SK-N-SH treated with all-trans-retinoic acid at 6 μM for 48 hours (cell line): ENCODE results near the gene MARCHF10.

Source experiments
- ATAC-seq: fragments of 200-7000 bp; cut with Tn5 transposase; 3 replicates; pipeline ENCODE4 v1.9.1; 2020; ENCODE audit warnings: mild to moderate bottlenecking, moderate library complexity
- ARNTL ChIP-seq: fragments of 450-650 bp; formaldehyde crosslinking; IDR thresholded peaks from 2 replicates; pipeline ENCODE4 v1.5.0; 2020; ENCODE audit warnings: low read depth, mild to moderate bottlenecking, moderate library complexity, borderline replicate concordance
- BACH2 ChIP-seq: fragments of 250-450 bp; sonication (Bioruptor Pico); IDR thresholded peaks from 2 replicates; pipeline ENCODE4 v1.9.0; 2021; ENCODE audit warnings: mild to moderate bottlenecking, borderline replicate concordance
- CSDC2 ChIP-seq: fragments of 250-450 bp; sonication (Bioruptor Pico); IDR thresholded peaks from 2 replicates; pipeline ENCODE4 v1.5.0; 2020; ENCODE audit warnings: mild to moderate bottlenecking, moderate library complexity
- ESRRG ChIP-seq: fragments of 250-450 bp; sonication (Bioruptor Pico); IDR thresholded peaks from 2 replicates; pipeline ENCODE4 v1.6.1; 2021; ENCODE audit warnings: mild to moderate bottlenecking
- GLIS3 ChIP-seq: fragments of 250-450 bp; sonication (Bioruptor Pico); IDR thresholded peaks from 2 replicates; pipeline ENCODE4 v1.5.0; 2020; ENCODE audit warnings: mild to moderate bottlenecking, moderate library complexity
- ISL1 ChIP-seq: fragments of 250-450 bp; sonication (Bioruptor Pico); IDR thresholded peaks from 2 replicates; pipeline ENCODE4 v2.1.2; 2022; ENCODE audit warnings: mild to moderate bottlenecking, moderate library complexity
- OSR1 ChIP-seq: fragments of 250-450 bp; sonication (Bioruptor Pico); IDR thresholded peaks from 2 replicates; pipeline ENCODE4 v1.8.0; 2022; ENCODE audit warnings: moderate library complexity, mild to moderate bottlenecking, inconsistent platforms
- PATZ1 ChIP-seq: fragments of 250-450 bp; sonication (Bioruptor Pico); IDR thresholded peaks from 2 replicates; pipeline ENCODE4 v1.8.0; 2020; ENCODE audit warnings: mild to moderate bottlenecking, moderate library complexity, borderline replicate concordance
- PPARA ChIP-seq: fragments of 250-450 bp; sonication (Bioruptor Pico); IDR thresholded peaks from 2 replicates; pipeline ENCODE4 v1.5.0; 2020; ENCODE audit warnings: mild to moderate bottlenecking, borderline replicate concordance
- RARB ChIP-seq: fragments of 250-450 bp; sonication (Bioruptor Pico); IDR thresholded peaks from 2 replicates; pipeline ENCODE4 v1.8.0; 2021; ENCODE audit warnings: mild to moderate bottlenecking, moderate library complexity
- SNAI2 ChIP-seq: fragments of 250-450 bp; sonication (Bioruptor Pico); IDR thresholded peaks from 2 replicates; pipeline ENCODE4 v1.5.0; 2020; ENCODE audit warnings: mild to moderate bottlenecking, moderate library complexity
- TCF4 ChIP-seq: fragments of 250-450 bp; sonication (Bioruptor Pico); IDR thresholded peaks from 2 replicates; pipeline ENCODE4 v1.8.0; 2021; ENCODE audit warnings: mild to moderate bottlenecking, moderate library complexity, borderline replicate concordance
- TOX ChIP-seq: fragments of 250-450 bp; sonication (Bioruptor Pico); IDR thresholded peaks from 2 replicates; pipeline ENCODE4 v1.8.0; 2021; ENCODE audit warnings: mild to moderate bottlenecking, moderate library complexity, borderline replicate concordance
- TSHZ2 ChIP-seq: fragments of 250-450 bp; sonication (Bioruptor Pico); IDR thresholded peaks from 2 replicates; pipeline ENCODE4 v1.5.0; 2020; ENCODE audit warnings: mild to moderate bottlenecking, moderate library complexity
- ZC3H10 ChIP-seq: fragments of 250-450 bp; sonication (Bioruptor Pico); IDR thresholded peaks from 2 replicates; pipeline ENCODE4 v1.5.1; 2021; ENCODE audit warnings: mild to moderate bottlenecking, moderate library complexity
- ZFP3 ChIP-seq: fragments of 250-450 bp; sonication (Bioruptor Pico); IDR thresholded peaks from 2 replicates; pipeline ENCODE4 v1.5.0; 2020; ENCODE audit warnings: mild to moderate bottlenecking, moderate library complexity
- ZFP30 ChIP-seq: fragments of 450-650 bp; formaldehyde crosslinking; IDR thresholded peaks from 2 replicates; pipeline ENCODE4 v1.5.0; 2022; ENCODE audit warnings: mild to moderate bottlenecking, moderate library complexity
- ZNF565 ChIP-seq: fragments of 450-650 bp; formaldehyde crosslinking; conservative IDR thresholded peaks from 2 replicates; pipeline ENCODE4 v1.5.0; 2020; ENCODE audit warnings: low read depth, mild to moderate bottlenecking, moderate library complexity
- ZNF70 ChIP-seq: fragments of 450-650 bp; formaldehyde crosslinking; IDR thresholded peaks from 2 replicates; pipeline ENCODE4 v1.5.0; 2020; ENCODE audit warnings: mild to moderate bottlenecking, moderate library complexity
- ZNF8 ChIP-seq: fragments of 450-650 bp; formaldehyde crosslinking; IDR thresholded peaks from 2 replicates; pipeline ENCODE4 v1.5.0; 2020; ENCODE audit warnings: mild to moderate bottlenecking, moderate library complexity
- TF ChIP-seq, protein P1 (sequence below): fragments of 250-450 bp; sonication (Bioruptor Pico); IDR thresholded peaks from 2 replicates; pipeline ENCODE4 v1.5.1; 2020; ENCODE audit warnings: low read depth, mild to moderate bottlenecking, moderate library complexity
- TF ChIP-seq, protein P2 (sequence below): fragments of 250-450 bp; sonication (Bioruptor Pico); IDR thresholded peaks from 2 replicates; pipeline ENCODE4 v1.5.1; 2021; ENCODE audit warnings: mild to moderate bottlenecking, moderate library complexity
- TF ChIP-seq, protein P3 (sequence below): fragments of 250-450 bp; sonication (Bioruptor Pico); IDR thresholded peaks from 2 replicates; pipeline ENCODE4 v1.8.0; 2021; ENCODE audit warnings: low read depth, mild to moderate bottlenecking, moderate library complexity, borderline replicate concordance

Gene MARCHF10

GRCh38 chr17:62720126-62720850, 87.8 kb downstream of the MARCHF10 start:
- TF ChIP-seq ZC3H10 (CRISPR knock-in tag) (no peak), BACH2 (no peak), OSR1 (no peak), ZNF8 (CRISPR knock-in tag) (no peak), GLIS3 (CRISPR knock-in tag) (no peak)
- no peak for ATAC-seq

DNA sequence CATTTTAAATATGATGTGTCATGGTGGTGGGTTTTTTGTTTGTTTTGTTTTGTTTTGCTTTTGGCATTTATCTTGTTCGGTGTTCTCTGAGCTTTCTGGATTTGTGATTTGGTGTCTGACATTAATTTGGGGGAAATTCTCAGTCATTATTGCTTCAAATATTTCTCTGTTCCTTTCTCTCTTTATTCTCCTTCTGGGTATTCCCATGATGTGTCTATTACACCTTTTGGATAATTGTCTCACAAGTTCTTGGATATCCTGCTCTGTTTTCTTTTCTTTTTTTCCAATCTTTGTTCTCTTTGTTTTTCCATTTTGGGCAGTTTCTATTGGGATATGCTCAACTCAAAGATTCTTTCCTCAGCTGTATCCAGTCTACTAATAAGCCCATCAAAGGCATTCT, 88.5 kb downstream of the MARCHF10 start:
- TF ChIP-seq ZNF8 (CRISPR knock-in tag), result no peak
- ATAC-seq, result no peak

- TF ChIP-seq ZNF70 (CRISPR knock-in tag) (no peak), RARB (CRISPR knock-in tag) (no peak), ZFP3 (CRISPR knock-in tag) (peak; percentile 82; the same call in 1 of the 2 replicates), ZNF565 (no peak; the same call in 1 of the 2 replicates), TCF4 (CRISPR knock-in tag) (peak; percentile 70), ZC3H10 (CRISPR knock-in tag) (no peak), GLIS3 (CRISPR knock-in tag) (peak; percentile 87), ESRRG (CRISPR knock-in tag) (peak; percentile 89; the same call in 1 of the 2 replicates), ZFP30 (CRISPR knock-in tag) (no peak), CSDC2 (CRISPR knock-in tag) (peak; percentile 90), OSR1 (no peak), TOX (CRISPR knock-in tag) (no peak; the same call in 1 of the 2 replicates), SNAI2 (peak; percentile 95), ZNF8 (CRISPR knock-in tag) (no peak; the same call in 1 of the 2 replicates), PPARA (CRISPR knock-in tag) (no peak), ISL1 (CRISPR knock-in tag) (peak; percentile 91), PATZ1 (peak; percentile 48; the same call in 1 of the 2 replicates), TSHZ2 (CRISPR knock-in tag) (peak; percentile 73; the same call in 1 of the 2 replicates), BACH2 (no peak), ARNTL (CRISPR knock-in tag) (no peak; the same call in 1 of the 2 replicates)
- TF ChIP-seq, protein P1, sequence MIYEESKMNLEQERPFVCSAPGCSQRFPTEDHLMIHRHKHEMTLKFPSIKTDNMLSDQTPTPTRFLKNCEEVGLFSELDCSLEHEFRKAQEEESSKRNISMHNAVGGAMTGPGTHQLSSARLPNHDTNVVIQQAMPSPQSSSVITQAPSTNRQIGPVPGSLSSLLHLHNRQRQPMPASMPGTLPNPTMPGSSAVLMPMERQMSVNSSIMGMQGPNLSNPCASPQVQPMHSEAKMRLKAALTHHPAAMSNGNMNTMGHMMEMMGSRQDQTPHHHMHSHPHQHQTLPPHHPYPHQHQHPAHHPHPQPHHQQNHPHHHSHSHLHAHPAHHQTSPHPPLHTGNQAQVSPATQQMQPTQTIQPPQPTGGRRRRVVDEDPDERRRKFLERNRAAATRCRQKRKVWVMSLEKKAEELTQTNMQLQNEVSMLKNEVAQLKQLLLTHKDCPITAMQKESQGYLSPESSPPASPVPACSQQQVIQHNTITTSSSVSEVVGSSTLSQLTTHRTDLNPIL, result peak; percentile 96
- TF ChIP-seq, protein P2, sequence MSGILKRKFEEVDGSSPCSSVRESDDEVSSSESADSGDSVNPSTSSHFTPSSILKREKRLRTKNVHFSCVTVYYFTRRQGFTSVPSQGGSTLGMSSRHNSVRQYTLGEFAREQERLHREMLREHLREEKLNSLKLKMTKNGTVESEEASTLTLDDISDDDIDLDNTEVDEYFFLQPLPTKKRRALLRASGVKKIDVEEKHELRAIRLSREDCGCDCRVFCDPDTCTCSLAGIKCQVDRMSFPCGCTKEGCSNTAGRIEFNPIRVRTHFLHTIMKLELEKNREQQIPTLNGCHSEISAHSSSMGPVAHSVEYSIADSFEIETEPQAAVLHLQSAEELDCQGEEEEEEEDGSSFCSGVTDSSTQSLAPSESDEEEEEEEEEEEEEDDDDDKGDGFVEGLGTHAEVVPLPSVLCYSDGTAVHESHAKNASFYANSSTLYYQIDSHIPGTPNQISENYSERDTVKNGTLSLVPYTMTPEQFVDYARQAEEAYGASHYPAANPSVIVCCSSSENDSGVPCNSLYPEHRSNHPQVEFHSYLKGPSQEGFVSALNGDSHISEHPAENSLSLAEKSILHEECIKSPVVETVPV (CRISPR knock-in tag), result no peak; the same call in 1 of the 2 replicates
- TF ChIP-seq, protein P3, sequence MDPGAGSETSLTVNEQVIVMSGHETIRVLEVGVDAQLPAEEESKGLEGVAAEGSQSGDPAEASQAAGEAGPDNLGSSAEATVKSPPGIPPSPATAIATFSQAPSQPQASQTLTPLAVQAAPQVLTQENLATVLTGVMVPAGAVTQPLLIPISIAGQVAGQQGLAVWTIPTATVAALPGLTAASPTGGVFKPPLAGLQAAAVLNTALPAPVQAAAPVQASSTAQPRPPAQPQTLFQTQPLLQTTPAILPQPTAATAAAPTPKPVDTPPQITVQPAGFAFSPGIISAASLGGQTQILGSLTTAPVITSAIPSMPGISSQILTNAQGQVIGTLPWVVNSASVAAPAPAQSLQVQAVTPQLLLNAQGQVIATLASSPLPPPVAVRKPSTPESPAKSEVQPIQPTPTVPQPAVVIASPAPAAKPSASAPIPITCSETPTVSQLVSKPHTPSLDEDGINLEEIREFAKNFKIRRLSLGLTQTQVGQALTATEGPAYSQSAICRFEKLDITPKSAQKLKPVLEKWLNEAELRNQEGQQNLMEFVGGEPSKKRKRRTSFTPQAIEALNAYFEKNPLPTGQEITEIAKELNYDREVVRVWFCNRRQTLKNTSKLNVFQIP, result peak; percentile 92; the same call in 1 of the 2 replicates
- ATAC-seq, result peak; percentile 91
Measured at GRCh38 chr17:62718429-62718828, 89.7 kb downstream of the MARCHF10 start.
